IMR-90 (cell line): ENCODE results near the gene PCSK6.

ENCODE experiments used
- CEBPB ChIP-seq: IDR thresholded peaks from 2 replicates; pipeline ENCODE4 v1.6.1; 2012; ENCODE audit warnings: low read depth, low read length, improper control_type of control experiment
- MAFK ChIP-seq: IDR thresholded peaks from 2 replicates; pipeline ENCODE4 v1.6.1; 2012; ENCODE audit warnings: low read depth, low read length, improper control_type of control experiment
- POLR2A ChIP-seq: IDR thresholded peaks from 2 replicates; pipeline ENCODE4 v1.6.1; 2012; ENCODE audit warnings: mild to moderate bottlenecking, low read depth, low read length
- RCOR1 ChIP-seq: IDR thresholded peaks from 2 replicates; pipeline ENCODE4 v1.6.1; 2012; ENCODE audit warnings: mild to moderate bottlenecking, low read length, improper control_type of control experiment; ENCODE audit not compliant: insufficient replicate concordance
- RFX5 ChIP-seq: IDR thresholded peaks from 2 replicates; pipeline ENCODE4 v1.8.0; 2012; ENCODE audit warnings: low read depth, mild to moderate bottlenecking, low read length, moderate library complexity
- SMC3 ChIP-seq: fragments of 150-350 bp; IDR thresholded peaks from 2 replicates; pipeline ENCODE4 v1.6.1; 2016; ENCODE audit warnings: low read depth, mild to moderate bottlenecking, antibody characterized with exemption, low read length, moderate library complexity
- TF ChIP-seq, protein P1 (sequence below): conservative IDR thresholded peaks from 2 replicates; pipeline ENCODE4 v1.5.1; 2012; ENCODE audit warnings: mild to moderate bottlenecking, low read depth, low read length, improper control_type of control experiment
- TF ChIP-seq, protein P2 (sequence below): fragments of 150-350 bp; IDR thresholded peaks from 2 replicates; pipeline ENCODE4 v1.6.1; 2016; ENCODE audit warnings: low read depth, mild to moderate bottlenecking, low read length, moderate library complexity, borderline replicate concordance

DNA sequence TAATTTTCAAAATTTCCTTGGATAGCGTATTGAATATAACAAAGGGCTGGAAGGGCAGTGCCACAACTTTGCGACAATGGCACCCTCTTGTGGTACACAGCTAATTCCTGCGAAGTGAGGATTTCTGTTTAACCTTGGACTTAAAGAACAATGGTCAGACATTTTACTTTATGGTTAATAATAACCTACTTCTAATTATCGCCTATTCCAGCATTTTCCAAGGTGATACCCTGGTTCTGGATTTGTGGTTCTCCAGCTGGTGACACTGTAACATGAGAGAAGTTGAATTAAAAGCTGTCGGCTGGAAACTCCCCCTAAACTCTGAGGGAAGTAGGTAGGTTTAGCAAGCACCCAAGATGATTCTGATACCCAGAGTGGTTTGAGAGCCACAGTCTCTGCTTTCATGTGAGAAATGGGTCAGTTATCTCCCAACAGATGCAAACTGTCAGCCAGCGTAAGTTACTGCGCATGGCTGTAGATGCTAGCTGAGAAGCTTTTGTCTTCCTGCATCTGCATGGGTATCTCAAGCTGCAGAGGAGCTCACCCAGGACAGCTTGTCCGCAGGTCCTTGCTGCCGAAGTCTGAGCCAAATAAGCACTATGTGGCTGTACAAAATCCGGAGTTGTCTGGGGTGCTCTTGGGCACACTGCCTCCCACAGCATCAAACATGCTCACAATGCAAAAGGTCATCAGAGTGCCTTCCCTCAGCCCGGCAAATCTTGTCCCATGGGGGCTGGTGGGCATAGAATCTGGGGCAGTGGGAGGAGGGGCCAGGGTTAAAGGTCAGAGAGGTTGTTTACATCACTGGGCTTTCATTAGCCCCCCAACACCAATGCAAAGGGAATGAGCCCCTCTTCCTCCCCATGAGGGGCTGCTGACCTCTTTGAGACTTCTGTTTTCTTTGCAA is 231.0 kb downstream of the PCSK6 start:
- TF ChIP-seq, protein P1, sequence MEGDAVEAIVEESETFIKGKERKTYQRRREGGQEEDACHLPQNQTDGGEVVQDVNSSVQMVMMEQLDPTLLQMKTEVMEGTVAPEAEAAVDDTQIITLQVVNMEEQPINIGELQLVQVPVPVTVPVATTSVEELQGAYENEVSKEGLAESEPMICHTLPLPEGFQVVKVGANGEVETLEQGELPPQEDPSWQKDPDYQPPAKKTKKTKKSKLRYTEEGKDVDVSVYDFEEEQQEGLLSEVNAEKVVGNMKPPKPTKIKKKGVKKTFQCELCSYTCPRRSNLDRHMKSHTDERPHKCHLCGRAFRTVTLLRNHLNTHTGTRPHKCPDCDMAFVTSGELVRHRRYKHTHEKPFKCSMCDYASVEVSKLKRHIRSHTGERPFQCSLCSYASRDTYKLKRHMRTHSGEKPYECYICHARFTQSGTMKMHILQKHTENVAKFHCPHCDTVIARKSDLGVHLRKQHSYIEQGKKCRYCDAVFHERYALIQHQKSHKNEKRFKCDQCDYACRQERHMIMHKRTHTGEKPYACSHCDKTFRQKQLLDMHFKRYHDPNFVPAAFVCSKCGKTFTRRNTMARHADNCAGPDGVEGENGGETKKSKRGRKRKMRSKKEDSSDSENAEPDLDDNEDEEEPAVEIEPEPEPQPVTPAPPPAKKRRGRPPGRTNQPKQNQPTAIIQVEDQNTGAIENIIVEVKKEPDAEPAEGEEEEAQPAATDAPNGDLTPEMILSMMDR, result peak; percentile 97
- TF ChIP-seq POLR2A, result peak; percentile 25; the same call in 1 of the 2 replicates
- no peak for TF ChIP-seq CEBPB
- peak; percentile 96 for TF ChIP-seq SMC3
- no peak for TF ChIP-seq RFX5
- no peak for TF ChIP-seq MAFK
- no peak for TF ChIP-seq RCOR1
- TF ChIP-seq, protein P2, sequence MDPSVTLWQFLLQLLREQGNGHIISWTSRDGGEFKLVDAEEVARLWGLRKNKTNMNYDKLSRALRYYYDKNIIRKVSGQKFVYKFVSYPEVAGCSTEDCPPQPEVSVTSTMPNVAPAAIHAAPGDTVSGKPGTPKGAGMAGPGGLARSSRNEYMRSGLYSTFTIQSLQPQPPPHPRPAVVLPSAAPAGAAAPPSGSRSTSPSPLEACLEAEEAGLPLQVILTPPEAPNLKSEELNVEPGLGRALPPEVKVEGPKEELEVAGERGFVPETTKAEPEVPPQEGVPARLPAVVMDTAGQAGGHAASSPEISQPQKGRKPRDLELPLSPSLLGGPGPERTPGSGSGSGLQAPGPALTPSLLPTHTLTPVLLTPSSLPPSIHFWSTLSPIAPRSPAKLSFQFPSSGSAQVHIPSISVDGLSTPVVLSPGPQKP, result no peak
